ENCODE measurements around the gene ZNF684.
"Not testable (repeated sequence)": the region's sequence is repeated elsewhere in the genome, so short reads cannot be mapped to it uniquely, and the experiment has no call there.

GRCh38 chr1:40558241-40558640 is 26.8 kb downstream of the ZNF684 start:
- TF ChIP-seq POLR2A (IDR thresholded peaks at IDR 0.05), result not testable (repeated sequence)
- TF ChIP-seq, protein P1, sequence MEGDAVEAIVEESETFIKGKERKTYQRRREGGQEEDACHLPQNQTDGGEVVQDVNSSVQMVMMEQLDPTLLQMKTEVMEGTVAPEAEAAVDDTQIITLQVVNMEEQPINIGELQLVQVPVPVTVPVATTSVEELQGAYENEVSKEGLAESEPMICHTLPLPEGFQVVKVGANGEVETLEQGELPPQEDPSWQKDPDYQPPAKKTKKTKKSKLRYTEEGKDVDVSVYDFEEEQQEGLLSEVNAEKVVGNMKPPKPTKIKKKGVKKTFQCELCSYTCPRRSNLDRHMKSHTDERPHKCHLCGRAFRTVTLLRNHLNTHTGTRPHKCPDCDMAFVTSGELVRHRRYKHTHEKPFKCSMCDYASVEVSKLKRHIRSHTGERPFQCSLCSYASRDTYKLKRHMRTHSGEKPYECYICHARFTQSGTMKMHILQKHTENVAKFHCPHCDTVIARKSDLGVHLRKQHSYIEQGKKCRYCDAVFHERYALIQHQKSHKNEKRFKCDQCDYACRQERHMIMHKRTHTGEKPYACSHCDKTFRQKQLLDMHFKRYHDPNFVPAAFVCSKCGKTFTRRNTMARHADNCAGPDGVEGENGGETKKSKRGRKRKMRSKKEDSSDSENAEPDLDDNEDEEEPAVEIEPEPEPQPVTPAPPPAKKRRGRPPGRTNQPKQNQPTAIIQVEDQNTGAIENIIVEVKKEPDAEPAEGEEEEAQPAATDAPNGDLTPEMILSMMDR (IDR thresholded peaks at IDR 0.05 in 4 of 5, conservative IDR thresholded peaks at IDR 0.05 in 1 of 5), result not testable (repeated sequence)

All from gastrocnemius medialis (tissue), 4 donors.